ENCODE data around the gene PIGN. TPM values are rescaled to one million over a fixed set of nuclear protein-coding genes. Genes with fewer than 3 reads are reported as not detected.

Gene PIGN
- total RNA-seq, 1 experiment from 2014 or later = 22.8 TPM

DNA sequence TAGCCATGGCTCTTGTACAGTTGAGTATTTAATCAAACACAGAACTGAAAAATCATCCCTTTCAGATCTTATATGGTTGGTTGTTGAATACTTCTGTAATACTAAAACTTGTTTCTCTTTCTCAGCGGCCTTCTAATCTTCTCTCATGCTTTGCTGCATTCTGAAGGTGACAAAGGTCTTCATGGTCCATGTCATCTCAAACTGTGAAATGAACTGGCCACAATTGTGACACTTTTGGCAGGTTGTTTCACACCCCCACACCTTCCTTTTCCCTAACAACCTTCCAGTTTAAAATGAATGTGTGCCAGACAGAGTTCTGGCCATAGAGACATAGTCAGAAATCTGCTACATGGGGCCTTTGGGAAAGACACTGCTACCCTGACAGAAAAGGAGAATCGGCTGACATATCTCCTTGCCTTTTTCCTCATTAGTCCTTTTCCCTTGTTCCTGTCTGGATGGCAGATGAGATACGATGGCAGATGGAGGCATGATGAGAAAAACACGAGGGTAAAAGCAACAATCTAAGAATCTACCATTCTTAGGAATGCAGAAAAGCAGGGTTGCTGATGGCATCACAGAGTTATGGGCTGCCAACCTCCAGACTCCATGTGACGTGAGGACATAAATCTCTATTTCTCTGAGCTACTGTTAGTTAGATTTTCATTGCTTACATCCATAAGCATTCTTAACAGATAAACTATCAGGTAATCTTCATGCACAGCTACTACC lies 106.5 kb downstream of the PIGN start:
- no peaks in the 10 kb centered on the region for H3K27me3 Mint-ChIP-seq (ENCODE audit: insufficient read depth, unreplicated experiment)
- Histone ChIP-seq H3K4me1 (no peaks in the 10 kb centered on the region), H3K4me3 (ENCODE audit: low read depth, low read length) (no peak overlapping the region), H3K9me3 (no peaks in the 10 kb centered on the region), H3K27me3 (replicated peaks; ENCODE audit: control insufficient read depth, insufficient read depth, low read length) (no peaks in the 10 kb centered on the region), H3K36me3 (ENCODE audit: control insufficient read depth, insufficient read depth, low read length) (no peaks in the 10 kb centered on the region)
- POLR2A ChIA-PET = no interaction called here
- DNase-seq = no peak
- no peaks in the 10 kb centered on the region for H3K4me1 Mint-ChIP-seq (ENCODE audit: low read depth, unreplicated experiment)
- CTCF ChIA-PET = interaction anchor here (0.6 kb wide), 1 partner anchor 1980 kb away, joined by 3 read pairs; no protein-coding TSS in a partner anchor
- H3K4me3 Mint-ChIP-seq (ENCODE audit: unreplicated experiment) = no peak overlapping the region
- BruUV-seq (replicated peaks) = no TSS peak
- H3K27ac Mint-ChIP-seq (ENCODE audit: unreplicated experiment) = no peak overlapping the region
- TF ChIP-seq CTCF (IDR thresholded peaks at IDR 0.05; ENCODE audit: insufficient read depth in 1 of 2, low read depth in 1 of 2, low read length in 1 of 2, severe bottlenecking in 1 of 2, unreplicated experiment in 1 of 2) = no peak
- H3K9me3 Mint-ChIP-seq (ENCODE audit: unreplicated experiment) = no peaks in the 10 kb centered on the region
- no peaks in the 10 kb centered on the region for H3K36me3 Mint-ChIP-seq (ENCODE audit: insufficient read depth, unreplicated experiment)
- intact Hi-C loops (cut with micrococcal nuclease; ENCODE audit: unreplicated experiment) = no loop called here

DNA sequence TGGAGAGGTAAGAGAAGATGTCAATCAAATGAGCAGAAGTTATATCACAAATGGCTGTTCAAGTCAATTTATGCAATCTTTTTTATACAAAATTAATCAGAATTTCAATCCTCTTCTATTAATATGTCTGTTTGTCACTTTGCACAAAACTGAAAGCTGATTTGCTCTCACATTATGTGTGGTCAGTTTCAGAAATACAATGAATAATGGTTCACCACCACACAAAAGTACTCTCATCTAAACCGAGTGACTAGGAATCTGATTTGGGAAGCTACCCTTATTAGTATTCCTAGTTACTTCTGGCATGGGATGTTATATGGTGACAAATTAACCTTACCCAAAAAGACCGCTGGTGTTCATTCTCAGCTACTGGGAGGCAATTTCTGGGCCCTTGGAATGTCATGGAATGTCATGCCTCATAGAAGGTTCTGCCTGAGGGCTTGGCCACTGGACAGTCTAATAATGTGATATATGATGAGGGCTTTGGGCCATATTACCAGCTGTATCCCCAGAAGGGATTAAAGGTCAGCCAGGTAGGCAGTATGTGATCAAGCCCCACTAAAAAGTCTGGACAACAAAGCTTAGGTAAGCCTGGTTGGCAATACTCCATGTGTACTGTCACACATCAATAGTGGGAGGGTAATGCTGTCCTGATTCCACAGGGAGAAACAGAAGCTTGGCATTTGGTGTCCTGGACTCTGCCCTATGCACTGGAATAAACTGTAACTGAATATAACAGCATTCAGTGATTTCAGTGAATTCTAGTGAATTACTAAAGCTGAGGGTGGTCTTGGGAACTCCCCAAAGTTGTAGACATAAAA lies 113.2 kb downstream of the PIGN start:
- Histone ChIP-seq H3K9me3 (no peaks in the 10 kb centered on the region), H3K4me1 (no peaks in the 10 kb centered on the region), H3K36me3 (ENCODE audit: control insufficient read depth, insufficient read depth, low read length) (no peaks in the 10 kb centered on the region), H3K27me3 (replicated peaks; ENCODE audit: control insufficient read depth, insufficient read depth, low read length) (no peaks in the 10 kb centered on the region), H3K4me3 (ENCODE audit: low read depth, low read length) (no peak overlapping the region)
- H3K4me3 Mint-ChIP-seq (ENCODE audit: unreplicated experiment) = no peak overlapping the region
- intact Hi-C loops (cut with micrococcal nuclease; ENCODE audit: unreplicated experiment) = no loop called here
- POLR2A ChIA-PET = no interaction called here
- no peak for TF ChIP-seq CTCF (IDR thresholded peaks at IDR 0.05; ENCODE audit: insufficient read depth in 1 of 2, low read depth in 1 of 2, low read length in 1 of 2, severe bottlenecking in 1 of 2, unreplicated experiment in 1 of 2)
- no peaks in the 10 kb centered on the region for H3K36me3 Mint-ChIP-seq (ENCODE audit: insufficient read depth, unreplicated experiment)
- H3K4me1 Mint-ChIP-seq (ENCODE audit: low read depth, unreplicated experiment) = no peaks in the 10 kb centered on the region
- H3K27ac Mint-ChIP-seq (ENCODE audit: unreplicated experiment) = no peak overlapping the region
- CTCF ChIA-PET = interaction anchor here (0.5 kb wide), 1 partner anchor 522 kb away, joined by 3 read pairs; no protein-coding TSS in a partner anchor
- no peaks in the 10 kb centered on the region for H3K27me3 Mint-ChIP-seq (ENCODE audit: insufficient read depth, unreplicated experiment)
- no peak for DNase-seq
- H3K9me3 Mint-ChIP-seq (ENCODE audit: unreplicated experiment) = no peaks in the 10 kb centered on the region
- BruUV-seq (replicated peaks) = no TSS peak

DNA sequence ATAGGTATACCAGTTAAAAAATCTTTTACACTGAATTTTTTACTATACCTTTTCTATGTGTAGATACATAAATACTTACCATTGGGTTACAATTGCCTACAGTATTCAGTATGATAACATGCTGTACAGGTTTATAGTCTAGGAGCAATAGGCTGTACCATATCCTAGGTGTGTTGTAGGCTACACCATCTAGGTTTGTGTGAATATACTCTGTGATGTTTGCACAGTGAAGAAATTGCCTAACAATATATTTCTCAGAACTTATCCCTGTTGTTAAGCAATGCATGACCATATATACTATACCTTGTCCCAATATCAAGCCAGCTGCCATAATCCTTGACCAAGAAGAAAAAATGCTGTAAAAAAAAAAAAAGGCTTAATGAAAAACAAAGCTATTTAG lies 114.5 kb downstream of the PIGN start:
- Histone ChIP-seq H3K4me3 (ENCODE audit: low read depth, low read length) (no peak overlapping the region), H3K4me1 (no peaks in the 10 kb centered on the region), H3K36me3 (ENCODE audit: control insufficient read depth, insufficient read depth, low read length) (no peaks in the 10 kb centered on the region), H3K27me3 (replicated peaks; ENCODE audit: control insufficient read depth, insufficient read depth, low read length) (no peaks in the 10 kb centered on the region), H3K9me3 (no peaks in the 10 kb centered on the region)
- H3K9me3 Mint-ChIP-seq (ENCODE audit: unreplicated experiment) = no peaks in the 10 kb centered on the region
- no TSS peak for BruUV-seq (replicated peaks)
- no peak for DNase-seq
- intact Hi-C loops (cut with micrococcal nuclease; ENCODE audit: unreplicated experiment) = no loop called here
- no peaks in the 10 kb centered on the region for H3K36me3 Mint-ChIP-seq (ENCODE audit: insufficient read depth, unreplicated experiment)
- H3K4me3 Mint-ChIP-seq (ENCODE audit: unreplicated experiment) = no peak overlapping the region
- POLR2A ChIA-PET = no interaction called here
- CTCF ChIA-PET = no interaction called here
- no peak for TF ChIP-seq CTCF (IDR thresholded peaks at IDR 0.05; ENCODE audit: insufficient read depth in 1 of 2, low read depth in 1 of 2, low read length in 1 of 2, severe bottlenecking in 1 of 2, unreplicated experiment in 1 of 2)
- no peak overlapping the region for H3K27ac Mint-ChIP-seq (ENCODE audit: unreplicated experiment)
- no peaks in the 10 kb centered on the region for H3K27me3 Mint-ChIP-seq (ENCODE audit: insufficient read depth, unreplicated experiment)
- no peaks in the 10 kb centered on the region for H3K4me1 Mint-ChIP-seq (ENCODE audit: low read depth, unreplicated experiment)
